A549 treated with ZK216348 at 1 μM for 4 hours (cell line): ENCODE measurements around the gene ZNF444. TPM values are rescaled to one million over a fixed set of nuclear protein-coding genes. Genes with fewer than 3 reads are reported as not detected.

Experiments
- total RNA-seq: library from RNA; stranded (reverse); fragments of 200-300 nt; extraction: Qiagen RNA extraction; gene quantifications from 5 replicates; pipeline ENCODE4 v1.2.3, GENCODE V29; 2022; ENCODE audit warnings: low read depth

The ZNF444 gene
- 13.3 to 33.0 TPM (median 30.9 TPM) in 5 replicates for total RNA-seq

DNA sequence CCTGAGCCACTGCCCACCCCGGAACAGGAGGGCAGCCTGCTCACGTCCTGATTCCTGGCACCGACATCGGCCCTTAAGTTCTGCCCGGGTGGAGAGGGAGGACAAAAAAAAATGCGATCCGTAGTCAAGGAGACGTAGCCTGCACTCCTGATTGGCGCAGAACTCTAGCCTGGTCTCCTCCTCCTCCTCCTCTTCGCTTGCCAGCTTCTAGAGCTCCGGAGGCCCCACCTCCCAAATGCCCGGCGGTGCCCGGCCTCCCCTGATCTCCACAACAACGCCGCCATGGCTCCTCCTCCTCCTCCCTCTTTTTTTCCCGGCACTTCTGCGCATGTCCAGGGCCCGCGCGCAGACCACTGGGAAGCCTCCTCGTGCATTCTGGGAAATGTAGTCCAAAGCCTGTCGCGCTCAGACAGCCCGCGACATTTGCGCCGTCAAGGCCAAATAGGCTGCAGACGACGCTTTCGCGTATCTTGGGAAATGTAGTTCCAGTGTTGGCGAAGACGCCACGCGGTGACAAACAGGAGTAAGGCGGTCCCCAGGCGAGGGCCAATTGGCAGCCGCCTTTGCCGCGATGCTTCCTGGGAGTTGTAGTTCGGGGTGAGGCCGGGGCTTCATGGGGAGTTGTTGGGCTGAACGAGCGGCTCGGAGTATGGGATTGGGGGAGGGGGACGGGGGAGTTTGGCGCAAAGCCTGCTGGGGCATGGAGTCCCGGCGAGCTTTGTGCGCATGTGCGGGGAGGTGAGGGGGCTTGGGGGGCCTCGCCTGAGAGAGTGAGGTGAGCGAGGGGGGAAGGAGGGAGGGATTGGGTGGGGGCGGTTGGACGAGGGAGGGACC is at the start of gene ZNF444:
Gene ZNF444 (plus strand): TSS at position 705 of the 834 bp plus-strand sequence. CDS start 5,625 bp downstream, outside the sequence.

DNA sequence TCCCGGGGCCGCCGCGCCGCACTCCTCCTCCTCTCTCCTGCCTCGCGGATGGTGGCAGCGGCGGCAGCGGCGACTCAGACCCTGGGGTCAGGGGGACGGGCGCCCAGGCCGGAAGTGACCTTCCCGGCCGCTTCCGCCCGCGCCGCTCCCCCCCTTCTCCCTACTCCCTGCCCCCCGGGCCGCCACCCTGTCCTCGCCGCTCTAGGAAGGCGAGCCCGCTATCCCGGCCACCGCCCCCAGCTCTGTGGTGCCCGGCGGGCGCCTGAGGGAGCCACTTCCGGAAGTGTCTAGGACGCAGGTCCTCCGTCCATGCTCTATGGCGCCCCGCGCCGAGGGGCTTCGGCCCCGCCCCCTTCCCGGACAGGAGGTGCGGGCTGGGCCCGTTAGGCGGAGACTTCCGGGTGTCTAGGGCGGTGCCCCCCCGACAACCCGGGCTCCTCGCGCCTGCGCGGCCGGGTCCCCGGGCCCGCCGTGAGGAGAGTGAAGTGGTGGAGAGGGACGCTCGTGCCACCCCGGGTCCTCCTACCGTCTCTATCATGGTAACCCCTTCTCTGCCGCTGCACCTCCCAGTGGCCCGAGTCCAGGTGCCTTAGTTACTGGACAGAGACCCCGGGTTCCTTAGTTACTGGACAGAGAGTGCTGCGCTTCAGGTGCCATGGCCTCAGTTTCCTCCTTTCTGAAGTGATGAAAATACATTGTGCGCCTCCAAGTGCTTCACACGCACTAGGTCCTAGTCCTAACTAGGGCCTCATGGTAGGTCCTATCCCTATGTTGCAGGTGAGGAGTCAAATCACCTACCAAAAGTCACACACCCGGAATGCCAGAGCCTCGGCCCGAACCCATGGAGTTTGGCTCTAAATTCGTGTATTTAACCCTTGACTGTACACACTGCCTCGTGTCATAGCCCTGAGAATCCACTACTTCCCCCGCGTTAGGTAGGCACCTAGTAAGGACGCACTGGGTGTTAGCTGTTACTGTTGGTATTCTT is 19.6 kb upstream of the ZNF444 start, which contains the start of gene ZNF787:
Gene ZNF787 (minus strand): TSS at position 116 of the 988 bp plus-strand sequence. CDS start 18,078 bp downstream, outside the sequence.

DNA sequence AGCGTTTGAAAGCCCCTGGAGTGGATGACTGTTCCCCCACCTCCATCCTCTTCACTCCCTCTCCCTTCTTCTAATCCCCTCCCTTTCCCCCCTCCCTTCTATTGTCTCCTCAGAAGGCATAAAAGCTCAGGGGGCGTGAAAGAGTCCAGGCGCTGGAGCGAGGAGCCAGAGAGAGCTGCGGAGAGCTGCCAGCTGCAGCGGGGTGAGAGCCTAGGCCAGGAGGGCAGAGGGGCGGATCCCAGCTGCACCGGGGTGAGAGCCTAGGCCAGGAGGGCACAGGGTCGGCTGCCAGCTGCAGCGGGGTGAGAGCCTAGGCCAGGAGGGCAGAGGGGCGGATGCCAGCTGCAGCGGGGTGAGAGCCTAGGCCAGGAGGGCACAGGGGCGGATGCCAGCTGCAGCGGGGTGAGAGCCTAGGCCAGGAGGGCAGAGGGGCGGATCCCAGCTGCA is 34.8 kb downstream of the ZNF444 start, which contains the start of gene GALP:
Gene GALP (plus strand): TSS at position 148 of the 447 bp plus-strand sequence. CDS start 1,101 bp downstream, outside the sequence.

DNA sequence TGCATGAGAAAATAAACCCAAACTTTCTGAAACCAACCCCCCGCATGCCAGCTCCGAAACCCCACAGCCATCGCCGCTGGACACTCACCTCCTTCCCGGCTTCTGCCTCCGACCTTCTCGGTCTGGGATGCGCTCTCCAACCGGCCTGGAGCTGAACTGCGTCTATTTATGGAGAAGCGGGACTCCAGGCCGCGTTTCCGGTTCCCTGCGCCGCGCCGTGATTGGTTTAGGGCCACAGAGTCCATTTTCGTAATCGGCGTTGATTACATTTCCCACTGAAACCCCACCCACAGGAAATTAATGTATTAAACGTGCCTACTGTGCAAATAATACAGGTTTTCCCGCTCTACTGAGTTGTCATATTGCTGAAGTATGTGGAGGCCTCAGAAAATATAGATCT is 56.6 kb downstream of the ZNF444 start, which contains the start of gene ZSCAN5B:
Gene ZSCAN5B (minus strand): TSS at position 138 of the 400 bp plus-strand sequence. CDS start 4,731 bp downstream, outside the sequence.

DNA sequence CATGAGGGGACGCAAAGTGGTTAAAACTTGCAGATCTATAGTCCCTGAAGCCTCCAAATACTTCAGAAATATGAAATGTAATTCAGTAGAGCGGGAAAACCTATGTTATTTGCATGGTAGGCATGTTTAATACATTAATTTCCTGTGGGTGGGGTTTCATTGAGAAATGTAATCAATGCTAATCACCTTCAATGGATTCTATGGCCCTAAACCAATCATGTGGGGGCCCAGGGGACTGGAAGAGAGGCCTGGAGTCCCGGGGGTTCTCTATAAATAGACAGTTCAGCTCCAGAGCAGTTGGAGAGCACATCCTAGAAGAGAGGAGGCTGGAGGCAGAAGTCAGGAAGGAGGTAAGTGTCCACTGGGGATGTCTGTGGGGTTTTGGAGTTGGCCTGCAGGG is 60.9 kb downstream of the ZNF444 start, which contains the start of gene ZSCAN5C:
Gene ZSCAN5C (plus strand): TSS at position 301 of the 400 bp plus-strand sequence. CDS start 3,641 bp downstream, outside the sequence.

Other genes with a start within 250 kb of the ZNF444 start
- gene NLRP13, start 209.0 kb upstream of the ZNF444 start, total RNA-seq, result not detected in 5 replicates
- not detected in 5 replicates for gene NLRP8, start 193.5 kb upstream of the ZNF444 start, total RNA-seq
- not detected in 5 replicates for gene NLRP5, start 154.5 kb upstream of the ZNF444 start, total RNA-seq
- gene ZNF787, start 20.0 kb upstream of the ZNF444 start, total RNA-seq, result 20.0 to 54.2 TPM (median 51.6 TPM) in 5 replicates
- gene GALP, start 34.7 kb downstream of the ZNF444 start, total RNA-seq, result not detected in 5 replicates
- not detected in 5 replicates for gene ZSCAN5B, start 56.5 kb downstream of the ZNF444 start, total RNA-seq
- not detected in 5 replicates for gene ZSCAN5C, start 61.0 kb downstream of the ZNF444 start, total RNA-seq
- gene EDDM13, start 131.5 kb downstream of the ZNF444 start, total RNA-seq, result not detected in 5 replicates
- gene ZSCAN5A, start 173.6 kb downstream of the ZNF444 start, total RNA-seq, result 7.8 to 13.2 TPM (median 8.2 TPM) in 5 replicates